Stomach smooth muscle (tissue), 2 donors: ENCODE results near the gene PLCL1.
"Not testable (repeated sequence)": the region's sequence is repeated elsewhere in the genome, so short reads cannot be mapped to it uniquely, and the experiment has no call there.

Experiments
- H3K27ac ChIP-seq: one replicate; pipeline ENCODE4 v1.7.0; 2013; ENCODE audit warnings: mild to moderate bottlenecking, low read length, inconsistent platforms
- H3K27me3 ChIP-seq, 2 donors: one replicate each; pipeline ENCODE4 v1.7.0; 2013; ENCODE audit warnings: low read length in 2 of 2; ENCODE audit not compliant: insufficient read depth in 2 of 2, control insufficient read depth in 1 of 2
- H3K36me3 ChIP-seq, 2 donors: one replicate each; pipeline ENCODE4 v1.7.0; 2013; ENCODE audit warnings: low read length in 2 of 2; ENCODE audit not compliant: control insufficient read depth in 2 of 2, insufficient read depth in 2 of 2
- H3K4me1 ChIP-seq: one replicate; pipeline ENCODE4 v1.7.0; 2013; ENCODE audit warnings: low read length; ENCODE audit not compliant: control insufficient read depth, insufficient read depth
- H3K4me3 ChIP-seq, 2 donors: one replicate each; pipeline ENCODE4 v1.7.0; 2013; ENCODE audit warnings: low read length in 2 of 2
- H3K9ac ChIP-seq, 2 donors: one replicate each; pipeline ENCODE4 v1.7.0; 2013; ENCODE audit warnings: low read length in 2 of 2, mild to moderate bottlenecking in 1 of 2
- H3K9me3 ChIP-seq, 2 donors: one replicate each; pipeline ENCODE4 v1.7.0; 2013; ENCODE audit warnings: low read length in 2 of 2; ENCODE audit not compliant: control insufficient read depth in 2 of 2
- donor health status: healthy.
- donor health status: Pancreatic carcinoma.

The PLCL1 gene

DNA sequence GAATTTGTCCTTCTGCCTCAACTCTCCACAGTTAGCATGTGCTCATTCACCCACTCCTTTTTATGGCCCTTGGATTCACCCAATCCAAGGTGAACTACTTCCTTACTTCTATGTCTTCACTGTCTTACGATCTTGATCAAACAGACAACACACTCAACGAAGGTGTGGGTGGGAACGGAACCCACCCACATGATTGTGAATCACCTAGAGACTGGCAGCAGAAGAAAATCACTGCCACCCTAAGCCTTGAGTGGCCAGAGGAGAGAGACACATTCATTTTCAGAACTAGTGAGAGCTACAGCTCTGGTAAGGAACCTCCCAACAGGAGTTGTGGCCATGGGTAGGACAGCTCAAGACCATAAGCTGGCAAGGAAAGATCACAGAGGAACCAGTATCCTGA, 194.3 kb downstream of the PLCL1 start:
- Histone ChIP-seq H3K27ac (no peak overlapping the region), H3K4me1 (no peaks in the 10 kb centered on the region), H3K9me3 (no peaks in the 10 kb centered on the region), H3K27me3 (no peaks in the 10 kb centered on the region), H3K4me3 (no peak overlapping the region), H3K9ac (no peak overlapping the region), H3K36me3 (no peaks in the 10 kb centered on the region)

DNA sequence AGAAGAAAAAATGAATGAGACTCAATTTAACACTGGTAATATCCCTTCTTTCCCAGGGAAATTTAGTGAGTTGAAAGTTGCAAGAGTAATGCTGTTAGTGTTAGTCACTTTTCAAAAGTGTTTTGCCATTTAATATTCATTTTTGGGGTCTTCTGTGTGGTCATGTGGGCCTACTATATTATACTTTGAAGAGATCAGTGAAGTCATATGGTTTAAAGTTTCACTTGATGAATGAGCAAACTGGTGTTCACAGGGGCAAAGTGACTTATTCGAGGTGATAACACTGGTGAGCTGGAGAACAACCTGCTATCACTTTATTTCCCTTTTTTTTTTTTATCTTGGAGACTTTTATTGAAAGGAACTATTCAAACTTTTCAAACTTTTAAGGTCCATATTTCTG, 196.0 kb downstream of the PLCL1 start:
- Histone ChIP-seq H3K9me3 (no peaks in the 10 kb centered on the region), H3K36me3 (no peaks in the 10 kb centered on the region), H3K4me1 (no peaks in the 10 kb centered on the region), H3K27ac (no peak overlapping the region), H3K9ac (no peak overlapping the region), H3K4me3 (no peak overlapping the region), H3K27me3 (no peaks in the 10 kb centered on the region)

DNA sequence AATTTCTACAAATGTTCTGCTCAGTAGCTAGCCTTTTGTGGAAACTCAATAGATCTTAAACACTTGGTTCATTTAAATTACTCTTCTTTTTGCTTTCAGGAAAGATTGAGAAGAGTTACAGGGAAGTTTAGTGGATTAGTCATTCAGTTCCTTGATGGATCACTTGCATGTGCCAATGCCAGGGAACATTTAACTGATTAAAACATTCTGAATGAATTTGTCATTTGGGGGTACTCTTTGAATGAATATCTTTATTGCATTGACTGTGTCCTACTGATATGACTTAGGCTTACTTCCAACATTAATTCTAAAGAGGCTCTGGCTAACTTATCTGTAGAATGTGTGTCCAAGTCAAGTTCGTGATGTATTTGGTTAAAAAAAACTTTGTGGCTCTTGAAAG, 199.8 kb downstream of the PLCL1 start:
- H3K4me3 ChIP-seq = no peak overlapping the region
- H3K36me3 ChIP-seq = no peaks in the 10 kb centered on the region
- no peaks in the 10 kb centered on the region for H3K27me3 ChIP-seq
- H3K9ac ChIP-seq = no peak overlapping the region
- H3K27ac ChIP-seq = no peak overlapping the region
- no peaks in the 10 kb centered on the region for H3K4me1 ChIP-seq
- no peaks in the 10 kb centered on the region for H3K9me3 ChIP-seq

DNA sequence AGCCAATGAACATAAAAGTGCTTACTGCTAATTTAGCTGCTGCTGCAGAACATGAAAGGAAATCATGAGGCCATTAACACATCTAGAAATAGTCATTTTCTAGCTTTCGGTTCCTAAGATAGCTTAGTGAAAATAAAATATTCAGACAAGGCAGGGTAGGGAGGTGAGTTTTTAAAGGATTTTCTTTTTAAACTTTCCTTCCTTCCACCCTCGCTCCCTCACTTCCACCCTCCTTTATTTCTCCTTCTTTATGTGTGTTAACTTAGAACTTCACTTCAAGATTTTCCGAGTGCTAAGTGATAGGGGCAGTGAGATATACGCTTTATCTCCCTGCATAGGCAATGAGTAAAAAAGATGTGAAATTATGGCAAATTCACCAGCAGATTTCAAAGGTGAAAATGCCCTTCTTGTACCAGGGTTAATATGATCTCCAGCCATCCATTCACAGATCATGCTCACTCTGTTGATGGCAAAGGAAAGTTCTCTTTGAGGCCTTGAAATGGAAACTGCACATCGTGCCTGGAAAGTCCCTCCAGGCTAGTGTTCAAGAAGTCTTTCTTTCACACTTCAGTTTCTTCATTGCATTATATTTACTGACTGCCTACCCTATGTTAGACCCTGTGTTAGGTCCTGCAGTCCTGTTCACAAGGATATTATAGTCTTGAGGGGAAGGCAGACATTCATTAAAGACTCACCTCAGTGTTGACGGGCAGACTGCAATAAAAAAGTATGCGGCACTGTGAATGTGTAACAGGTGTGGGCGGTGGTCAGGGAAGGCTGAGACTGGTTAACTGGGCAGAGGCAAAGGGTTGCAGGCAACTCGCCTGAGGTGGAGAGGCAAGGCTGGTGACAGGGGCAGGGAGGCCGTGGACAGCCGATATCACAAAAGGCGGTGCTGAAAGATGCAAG, 200.8 kb downstream of the PLCL1 start:
- Histone ChIP-seq H3K4me3 (no peak overlapping the region), H3K9ac (no peak overlapping the region), H3K27me3 (no peaks in the 10 kb centered on the region), H3K36me3 (no peaks in the 10 kb centered on the region), H3K9me3 (no peaks in the 10 kb centered on the region), H3K4me1 (no peaks in the 10 kb centered on the region), H3K27ac (no peak overlapping the region)

DNA sequence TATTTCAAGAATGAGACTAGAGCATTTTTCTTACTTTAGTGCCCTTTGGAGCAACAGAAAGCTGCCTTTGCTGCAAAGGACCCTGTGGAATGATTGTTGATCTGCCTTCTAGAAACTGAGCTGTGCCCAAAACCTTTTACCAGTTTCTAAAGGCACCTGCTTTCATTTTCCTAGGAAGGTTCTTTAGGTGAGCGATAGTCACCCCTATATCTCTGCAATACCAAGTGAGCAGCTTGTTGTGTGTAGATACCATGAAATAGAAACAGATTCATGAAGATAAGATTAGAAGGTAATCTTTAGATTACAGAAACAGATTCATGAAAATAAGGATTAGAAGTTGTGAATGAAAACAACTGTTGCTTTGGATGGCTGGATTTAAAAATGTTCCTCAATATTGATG, 202.3 kb downstream of the PLCL1 start:
- Histone ChIP-seq H3K27me3 (no peaks in the 10 kb centered on the region), H3K9me3 (no peaks in the 10 kb centered on the region), H3K9ac (no peak overlapping the region), H3K4me1 (no peaks in the 10 kb centered on the region), H3K4me3 (no peak overlapping the region), H3K36me3 (no peaks in the 10 kb centered on the region), H3K27ac (no peak overlapping the region)

DNA sequence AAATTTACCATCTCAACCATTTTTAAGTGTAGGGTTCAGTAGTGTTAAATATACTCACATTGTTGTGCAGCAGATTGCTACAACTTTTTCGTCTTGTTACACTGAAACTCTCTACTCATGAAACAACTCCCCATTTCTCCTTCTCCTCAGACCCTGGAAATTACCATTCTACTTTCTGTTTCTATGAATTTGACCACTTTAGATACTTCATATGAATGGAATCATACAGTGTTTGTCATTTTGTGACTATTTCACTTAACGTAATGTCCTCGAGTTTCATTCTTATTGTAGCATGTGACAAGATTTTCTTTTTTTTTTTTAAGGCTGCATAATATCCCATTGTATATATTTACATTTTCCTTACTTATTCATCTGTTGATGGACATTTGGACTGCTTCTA, 203.8 kb downstream of the PLCL1 start:
- H3K36me3 ChIP-seq = no peaks in the 10 kb centered on the region
- no peak overlapping the region for H3K4me3 ChIP-seq
- no peaks in the 10 kb centered on the region for H3K9me3 ChIP-seq
- no peak overlapping the region for H3K27ac ChIP-seq
- no peaks in the 10 kb centered on the region for H3K27me3 ChIP-seq
- no peaks in the 10 kb centered on the region for H3K4me1 ChIP-seq
- H3K9ac ChIP-seq = no peak overlapping the region

DNA sequence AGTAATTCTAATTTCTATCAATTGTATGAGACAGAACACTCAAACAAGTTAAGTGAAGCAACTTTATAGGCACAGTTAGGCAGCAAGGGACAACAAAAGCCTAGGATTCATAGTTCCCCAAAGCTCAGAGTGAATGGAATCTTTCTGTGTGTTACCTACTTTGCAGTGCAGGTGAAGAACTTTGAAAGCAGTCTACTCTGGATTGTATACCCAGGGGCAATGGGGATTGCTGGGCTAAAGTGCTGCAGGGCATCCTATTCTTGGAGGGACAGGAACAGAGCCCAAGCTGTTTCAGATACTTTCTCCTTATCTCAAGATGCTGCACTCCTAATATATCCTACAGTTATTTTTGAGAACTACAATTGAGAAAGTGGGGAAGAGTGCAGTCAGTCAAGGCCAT, 207.6 kb downstream of the PLCL1 start:
- Histone ChIP-seq H3K4me1 (no peaks in the 10 kb centered on the region), H3K27ac (no peak overlapping the region), H3K27me3 (no peaks in the 10 kb centered on the region), H3K36me3 (no peaks in the 10 kb centered on the region), H3K4me3 (no peak overlapping the region), H3K9me3 (no peaks in the 10 kb centered on the region), H3K9ac (no peak overlapping the region)

DNA sequence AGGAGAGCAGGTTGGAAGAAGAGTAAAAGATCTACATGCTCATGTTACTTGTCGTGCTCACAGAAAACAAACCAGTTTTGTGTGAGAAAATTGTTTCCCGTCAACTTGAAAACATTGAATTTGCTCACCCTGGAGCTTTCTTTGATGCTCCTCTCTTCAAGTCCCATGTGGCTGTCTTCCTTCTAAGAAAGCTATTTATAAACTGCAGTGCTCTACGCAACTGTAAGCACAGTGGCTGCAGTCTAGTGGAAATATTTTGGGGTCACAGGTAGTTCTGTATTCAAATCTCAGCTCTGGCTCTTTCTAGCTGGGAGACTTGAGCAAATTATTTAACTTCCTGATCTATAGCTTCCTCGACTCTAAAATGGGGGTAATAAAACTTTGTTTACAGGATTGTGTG, 211.8 kb downstream of the PLCL1 start:
- H3K4me1 ChIP-seq = no peaks in the 10 kb centered on the region
- no peaks in the 10 kb centered on the region for H3K27me3 ChIP-seq
- no peak overlapping the region for H3K4me3 ChIP-seq
- H3K27ac ChIP-seq = no peak overlapping the region
- no peaks in the 10 kb centered on the region for H3K9me3 ChIP-seq
- H3K9ac ChIP-seq = no peak overlapping the region
- no peaks in the 10 kb centered on the region for H3K36me3 ChIP-seq

DNA sequence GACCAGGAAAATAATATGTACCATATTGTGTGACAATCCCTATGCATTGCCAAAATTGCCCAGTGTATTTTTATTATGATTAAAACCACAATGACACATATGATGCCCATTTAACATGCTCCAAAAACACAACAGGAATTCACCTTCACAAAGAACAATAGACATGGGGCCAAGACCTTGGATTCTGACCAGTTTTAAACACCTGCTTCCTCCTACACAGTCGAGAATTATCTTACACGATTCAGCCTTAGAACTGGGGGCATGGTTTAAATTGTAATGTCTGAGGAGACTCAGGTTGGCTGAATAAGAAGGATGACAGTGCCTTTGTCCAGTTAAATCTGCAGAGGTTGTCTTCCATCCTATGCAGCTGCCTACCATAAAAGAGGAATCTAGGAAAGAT, 212.7 kb downstream of the PLCL1 start:
- H3K9me3 ChIP-seq = no peaks in the 10 kb centered on the region

DNA sequence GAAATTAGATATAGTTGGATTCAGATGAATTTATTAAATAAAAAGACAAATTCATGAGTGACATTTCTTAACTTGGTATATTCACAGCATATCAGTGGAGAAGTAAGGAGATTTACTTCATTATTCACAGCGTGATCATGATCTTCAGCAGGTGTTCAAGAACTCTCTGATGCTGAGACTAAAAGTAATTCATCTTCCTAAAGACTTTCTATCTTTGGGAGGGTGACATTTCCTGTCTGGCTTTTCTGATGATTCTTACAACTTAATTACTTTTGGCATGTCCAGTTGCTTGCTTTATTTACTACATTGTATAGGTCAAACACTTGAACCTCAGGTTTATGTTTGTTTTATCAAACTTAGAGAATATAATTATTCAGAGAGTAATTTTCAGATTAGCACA, 224.6 kb downstream of the PLCL1 start:
- no peak overlapping the region for H3K27ac ChIP-seq
- H3K27me3 ChIP-seq = no peaks in the 10 kb centered on the region
- H3K4me3 ChIP-seq = no peak overlapping the region
- no peaks in the 10 kb centered on the region for H3K9me3 ChIP-seq
- no peaks in the 10 kb centered on the region for H3K36me3 ChIP-seq
- no peaks in the 10 kb centered on the region for H3K4me1 ChIP-seq
- H3K9ac ChIP-seq = no peak overlapping the region

More for the DNA sequence above, 212.7 kb downstream of the PLCL1 start:
- Histone ChIP-seq H3K27ac (no peak overlapping the region), H3K4me3 (no peak overlapping the region), H3K36me3 (no peaks in the 10 kb centered on the region), H3K9ac (no peak overlapping the region), H3K27me3 (no peaks in the 10 kb centered on the region), H3K4me1 (no peaks in the 10 kb centered on the region)

DNA sequence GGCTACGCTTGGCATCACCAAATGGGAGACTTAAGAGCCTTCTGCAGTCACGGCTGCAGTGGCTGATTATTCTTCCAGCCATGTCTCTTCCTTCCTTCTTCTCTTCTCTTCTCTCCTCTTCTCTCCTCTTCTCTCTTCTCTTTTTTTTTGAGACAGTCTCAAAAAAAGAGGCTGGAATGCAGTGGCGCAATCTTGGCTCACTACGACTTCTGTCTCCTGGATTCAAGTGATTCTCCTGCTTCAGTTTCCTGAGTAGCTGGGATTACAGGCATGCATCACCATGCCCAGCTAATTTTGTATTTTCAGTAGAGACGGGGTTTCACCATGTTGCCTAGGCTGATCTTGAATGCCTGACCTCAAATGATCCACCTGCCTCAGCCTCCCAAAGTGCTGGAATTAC, 225.2 kb downstream of the PLCL1 start:
- H3K9me3 ChIP-seq, H3K4me3 ChIP-seq, H3K27me3 ChIP-seq, H3K4me1 ChIP-seq, H3K27ac ChIP-seq, H3K9ac ChIP-seq, H3K36me3 ChIP-seq: not testable (repeated sequence)
